GM23338 (cell line): ENCODE data around the gene PLA2G4B. TPM values are rescaled to one million over a fixed set of nuclear protein-coding genes. Genes with fewer than 3 reads are reported as not detected.

Experiments used
- ATAC-seq: fragments of 200-7000 bp; cut with Tn5 transposase; 3 replicates; pipeline ENCODE4 v1.9.1; 2020
- DNase-seq: peaks from one replicate; pipeline ENCODE4 v3.0.0-alpha.2; 2015; ENCODE audit warnings: low spot score
- H2AFZ ChIP-seq: fragments of 200-600 bp; sonication (generic); 2 replicates; pipeline ENCODE4 v1.8.0; 2016; ENCODE audit warnings: antibody characterized with exemption, mild to moderate bottlenecking, moderate library complexity
- H3F3A ChIP-seq: fragments of 200-600 bp; sonication (generic); replicated peaks from 2 replicates; pipeline ENCODE4 v1.8.0; 2017; ENCODE audit warnings: antibody characterized with exemption, mixed run types, low read depth
- H3K27ac ChIP-seq: fragments of 200-600 bp; sonication (generic); 2 replicates; pipeline ENCODE4 v1.6.1; 2016; ENCODE audit warnings: low read depth
- H3K27me3 ChIP-seq: fragments of 200-600 bp; sonication (generic); 2 replicates; pipeline ENCODE4 v1.8.0; 2016; ENCODE audit warnings: mild to moderate bottlenecking, mixed run types, moderate library complexity; ENCODE audit not compliant: insufficient read depth
- H3K36me3 ChIP-seq: fragments of 200-600 bp; sonication (generic); 2 replicates; pipeline ENCODE4 v1.8.0; 2016; ENCODE audit warnings: mild to moderate bottlenecking; ENCODE audit not compliant: insufficient read depth
- H3K4me1 ChIP-seq: fragments of 200-600 bp; sonication (generic); 2 replicates; pipeline ENCODE4 v1.8.0; 2016; ENCODE audit warnings: mild to moderate bottlenecking, moderate library complexity; ENCODE audit not compliant: insufficient read depth
- H3K4me2 ChIP-seq: fragments of 200-600 bp; sonication (generic); 2 replicates; pipeline ENCODE4 v1.7.1; 2017; ENCODE audit warnings: mixed run types
- H3K4me3 ChIP-seq: fragments of 200-600 bp; sonication (generic); 2 replicates; pipeline ENCODE4 v1.6.1; 2016; ENCODE audit warnings: mixed run types
- H3K79me2 ChIP-seq: fragments of 200-600 bp; sonication (generic); replicated peaks from 2 replicates; pipeline ENCODE4 v1.8.0; 2017; ENCODE audit warnings: mild to moderate bottlenecking; ENCODE audit not compliant: insufficient read depth
- H3K9me2 ChIP-seq: fragments of 200-600 bp; sonication (generic); 2 replicates; pipeline ENCODE4 v1.8.0; 2017; ENCODE audit not compliant: insufficient read depth
- H4K20me1 ChIP-seq: fragments of 200-600 bp; sonication (generic); replicated peaks from 2 replicates; pipeline ENCODE4 v1.8.0; 2017; ENCODE audit warnings: mild to moderate bottlenecking; ENCODE audit not compliant: insufficient read depth
- H3K27ac Mint-ChIP-seq: 2 replicates; pipeline ENCODE4 v1.8.0; 2020; ENCODE audit warnings: inconsistent platforms, mild to moderate bottlenecking, moderate library complexity, mixed read lengths
- H3K27me3 Mint-ChIP-seq: 3 replicates; pipeline ENCODE4 v1.8.0; 2022; ENCODE audit warnings: low read depth, mild to moderate bottlenecking, moderate library complexity, mixed read lengths, inconsistent platforms; ENCODE audit not compliant: insufficient read depth, poor library complexity
- H3K36me3 Mint-ChIP-seq: 3 replicates; pipeline ENCODE4 v1.8.0; 2021; ENCODE audit warnings: low read depth, mild to moderate bottlenecking, inconsistent platforms, moderate library complexity, mixed read lengths
- H3K4me1 Mint-ChIP-seq: 3 replicates; pipeline ENCODE4 v1.8.0; 2020; ENCODE audit warnings: mild to moderate bottlenecking, inconsistent platforms, mixed read lengths
- H3K4me3 Mint-ChIP-seq: 3 replicates; pipeline ENCODE4 v1.8.0; 2021; ENCODE audit warnings: moderate library complexity, mild to moderate bottlenecking, inconsistent platforms, mixed read lengths
- H3K9me3 Mint-ChIP-seq: 3 replicates; pipeline ENCODE4 v1.8.0; 2020; ENCODE audit warnings: moderate library complexity, mild to moderate bottlenecking, inconsistent platforms, mixed read lengths
- CREB1 ChIP-seq: fragments of 250-450 bp; sonication (Bioruptor Pico); IDR thresholded peaks from 2 replicates; pipeline ENCODE4 v1.5.0; 2020; ENCODE audit warnings: low read depth, mild to moderate bottlenecking, moderate library complexity
- ETS1 ChIP-seq: IDR thresholded peaks from 2 replicates; pipeline ENCODE4 v1.6.1; 2016; ENCODE audit warnings: antibody characterized with exemption
- EZH2 ChIP-seq: fragments of 200-600 bp; sonication (generic); IDR thresholded peaks from one replicate; pipeline ENCODE4 v1.8.0; 2017; ENCODE audit warnings: antibody characterized with exemption, mild to moderate bottlenecking, low read depth; ENCODE audit not compliant: unreplicated experiment
- JUNB ChIP-seq: IDR thresholded peaks from one replicate; pipeline ENCODE4 v1.6.1; 2016; ENCODE audit warnings: antibody characterized with exemption; ENCODE audit not compliant: unreplicated experiment
- NANOG ChIP-seq: IDR thresholded peaks from 2 replicates; pipeline ENCODE4 v1.6.1; 2016; ENCODE audit warnings: antibody characterized with exemption, borderline replicate concordance
- REST ChIP-seq: IDR thresholded peaks from one replicate; pipeline ENCODE4 v1.6.1; 2018; ENCODE audit warnings: antibody characterized with exemption; ENCODE audit not compliant: unreplicated experiment
- STAT1 ChIP-seq: IDR thresholded peaks from one replicate; pipeline ENCODE4 v1.6.1; 2016; ENCODE audit warnings: antibody characterized with exemption; ENCODE audit not compliant: unreplicated experiment
- ZNF114 ChIP-seq: fragments of 250-450 bp; sonication (Bioruptor Pico); IDR thresholded peaks from 2 replicates; pipeline ENCODE4 v1.5.0; 2020; ENCODE audit warnings: mild to moderate bottlenecking, moderate library complexity
- ZNF331 ChIP-seq: fragments of 250-450 bp; sonication (Bioruptor Pico); IDR thresholded peaks from 2 replicates; pipeline ENCODE4 v1.5.0; 2020; ENCODE audit warnings: low read depth, mild to moderate bottlenecking, moderate library complexity
- polyA plus RNA-seq: library from polyadenylated mRNA; unstranded; fragments of >200 nt; fragmentation: Nextera tagmentation; extraction: Ambion mirVana; gene quantifications from 2 replicates; pipeline ENCODE4 v1.2.1, GENCODE V29; 2016
- total RNA-seq: library from RNA; depleted of rRNA; stranded (reverse); fragments of >200 nt; shearing (Covaris generic); gene quantifications from 2 replicates; pipeline ENCODE4 v1.2.3, GENCODE V29; 2014
- TF ChIP-seq, protein P1 (sequence below), 2 experiments: fragments of 200-600 bp in 1 of 2; sonication (generic) in 1 of 2; conservative IDR thresholded peaks; 2 replicates each; pipeline versions ENCODE4 v1.5.1 to v1.6.1; 2016 to 2017; ENCODE audit warnings: antibody characterized with exemption in 2 of 2, low read depth in 2 of 2, mild to moderate bottlenecking in 2 of 2, moderate library complexity in 1 of 2

The PLA2G4B gene
- total and polyA plus RNA-seq, 2 experiments from 2014 or later, result 4.4 to 9.6 TPM

DNA sequence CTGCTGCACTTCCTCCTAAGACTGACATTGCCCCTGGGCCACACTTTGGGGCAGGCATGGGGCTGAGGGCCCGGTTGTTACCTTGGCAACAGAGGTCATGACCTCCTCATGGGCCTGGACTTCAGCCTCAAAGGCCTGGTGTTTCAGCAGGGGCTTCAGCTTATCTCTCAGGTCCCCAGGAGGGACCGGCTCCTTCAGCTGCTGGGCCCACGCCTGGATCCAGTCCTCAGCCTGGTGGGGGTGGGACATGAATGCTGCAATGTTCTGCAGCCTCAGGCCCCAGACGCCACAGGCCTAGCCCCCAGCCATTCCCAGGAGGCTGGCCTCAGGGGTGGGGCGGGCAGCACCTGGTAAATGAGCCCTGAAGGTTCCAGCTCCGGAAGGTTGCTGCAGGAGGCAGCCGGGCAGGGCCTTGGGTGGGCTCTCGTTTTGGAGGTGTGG is 27.6 kb downstream of the PLA2G4B start:
- H2AFZ ChIP-seq, result no peak overlapping the region
- TF ChIP-seq, protein P1, sequence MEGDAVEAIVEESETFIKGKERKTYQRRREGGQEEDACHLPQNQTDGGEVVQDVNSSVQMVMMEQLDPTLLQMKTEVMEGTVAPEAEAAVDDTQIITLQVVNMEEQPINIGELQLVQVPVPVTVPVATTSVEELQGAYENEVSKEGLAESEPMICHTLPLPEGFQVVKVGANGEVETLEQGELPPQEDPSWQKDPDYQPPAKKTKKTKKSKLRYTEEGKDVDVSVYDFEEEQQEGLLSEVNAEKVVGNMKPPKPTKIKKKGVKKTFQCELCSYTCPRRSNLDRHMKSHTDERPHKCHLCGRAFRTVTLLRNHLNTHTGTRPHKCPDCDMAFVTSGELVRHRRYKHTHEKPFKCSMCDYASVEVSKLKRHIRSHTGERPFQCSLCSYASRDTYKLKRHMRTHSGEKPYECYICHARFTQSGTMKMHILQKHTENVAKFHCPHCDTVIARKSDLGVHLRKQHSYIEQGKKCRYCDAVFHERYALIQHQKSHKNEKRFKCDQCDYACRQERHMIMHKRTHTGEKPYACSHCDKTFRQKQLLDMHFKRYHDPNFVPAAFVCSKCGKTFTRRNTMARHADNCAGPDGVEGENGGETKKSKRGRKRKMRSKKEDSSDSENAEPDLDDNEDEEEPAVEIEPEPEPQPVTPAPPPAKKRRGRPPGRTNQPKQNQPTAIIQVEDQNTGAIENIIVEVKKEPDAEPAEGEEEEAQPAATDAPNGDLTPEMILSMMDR (conservative IDR thresholded peaks at IDR 0.05; ENCODE audit: low read depth in 2 of 2), result no peak
- TF ChIP-seq ETS1, result no peak

DNA sequence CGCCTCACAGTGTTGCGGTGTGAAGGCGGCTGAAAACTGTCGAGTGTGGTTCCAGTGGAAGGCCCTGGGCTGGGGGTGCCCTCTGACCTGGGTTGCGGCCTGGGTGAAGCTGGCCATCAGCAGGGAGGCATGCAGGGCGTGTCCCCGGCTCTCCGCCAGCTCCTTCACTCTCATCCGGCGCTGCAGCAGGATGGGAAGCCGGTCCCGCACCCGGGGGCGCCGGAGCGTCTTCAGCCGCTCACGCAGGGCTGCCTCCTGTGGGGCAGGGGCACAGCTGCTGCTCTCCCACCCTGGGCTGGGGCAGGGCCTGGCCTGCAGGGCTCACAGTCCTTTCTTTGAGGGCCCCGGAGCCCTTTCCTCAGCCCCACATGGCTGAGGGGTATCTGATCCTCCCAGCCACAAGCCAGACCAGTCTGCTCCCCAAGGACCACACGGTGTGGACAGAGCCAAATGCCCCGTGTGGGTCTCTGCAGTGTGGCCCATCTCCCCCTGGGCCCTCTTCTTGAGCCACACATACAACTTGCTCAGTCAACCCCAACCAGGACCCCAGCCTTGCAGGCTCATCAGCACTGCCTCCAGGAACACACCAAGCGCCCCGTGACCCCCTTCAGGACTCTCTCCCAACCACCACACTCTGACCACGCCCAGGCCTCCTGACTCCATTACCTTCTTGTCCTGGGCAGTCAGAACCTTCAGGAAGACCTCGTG is 28.4 kb downstream of the PLA2G4B start:
- H2AFZ ChIP-seq, result no peak overlapping the region
- ATAC-seq (peak; percentile 4; the same call in 1 of the 3 replicates), DNase-seq (no peak)
- no peaks in the 10 kb centered on the region for H3F3A ChIP-seq
- TF ChIP-seq REST (no peak), EZH2 (no peak), CREB1 (no peak), STAT1 (no peak), ZNF331 (CRISPR knock-in tag) (no peak), JUNB (no peak), NANOG (no peak), ZNF114 (CRISPR knock-in tag) (no peak), ETS1 (no peak)
- H3K27me3 ChIP-seq, result no peaks in the 10 kb centered on the region
- no peaks in the 10 kb centered on the region for H3K36me3 ChIP-seq
- Mint-ChIP-seq H3K27ac (peak overlapping the region; percentile 45; the same call in 1 of the 2 replicates), H3K4me3 (no peak overlapping the region), H3K4me1 (peaks cover 13% of the 10 kb centered on the region), H3K27me3 (peaks cover 15% of the 10 kb centered on the region), H3K9me3 (no peaks in the 10 kb centered on the region), H3K36me3 (no peaks in the 10 kb centered on the region; the same call in 2 of the 3 replicates)
- H3K4me1 ChIP-seq, result no peaks in the 10 kb centered on the region
- H3K4me2 ChIP-seq, result no peak overlapping the region
- no peak overlapping the region for H3K27ac ChIP-seq
- no peaks in the 10 kb centered on the region for H3K9me2 ChIP-seq
- H3K79me2 ChIP-seq, result no peaks in the 10 kb centered on the region
- H4K20me1 ChIP-seq, result no peaks in the 10 kb centered on the region
- no peak overlapping the region for H3K4me3 ChIP-seq

More for the DNA sequence above, 27.6 kb downstream of the PLA2G4B start:
- H3K4me1 ChIP-seq, result no peaks in the 10 kb centered on the region
- H3K79me2 ChIP-seq, result no peaks in the 10 kb centered on the region
- H3K4me2 ChIP-seq, result no peak overlapping the region
- H3K9me2 ChIP-seq, result no peaks in the 10 kb centered on the region
- no peak overlapping the region for H3K4me3 Mint-ChIP-seq
- DNase-seq (no peak), ATAC-seq (no peak)
- H3K4me1 Mint-ChIP-seq, result peaks cover 13% of the 10 kb centered on the region
- no peaks in the 10 kb centered on the region for H3K36me3 ChIP-seq
- no peaks in the 10 kb centered on the region for H4K20me1 ChIP-seq
- no peaks in the 10 kb centered on the region for H3K27me3 ChIP-seq
- H3K9me3 Mint-ChIP-seq, result no peaks in the 10 kb centered on the region
- H3F3A ChIP-seq, result no peaks in the 10 kb centered on the region
- H3K27ac Mint-ChIP-seq, result no peak overlapping the region
- H3K36me3 Mint-ChIP-seq, result no peaks in the 10 kb centered on the region; the same call in 2 of the 3 replicates
- H3K27ac ChIP-seq, result no peak overlapping the region
- H3K27me3 Mint-ChIP-seq, result peaks cover 13% of the 10 kb centered on the region
- no peak overlapping the region for H3K4me3 ChIP-seq
